Gastrocnemius medialis (tissue), 4 donors: ENCODE results near the gene EYS.

ENCODE experiments used
- POLR2A ChIP-seq, 2 donors: fragments of 450-650 bp; IDR thresholded peaks; one replicate each; pipeline ENCODE4 v1.6.1; 2017; ENCODE audit warnings: antibody characterized with exemption in 2 of 2, mild to moderate bottlenecking in 2 of 2, moderate library complexity in 2 of 2
- TF ChIP-seq, protein P1 (sequence below), 5 experiments: fragments of 450-650 bp in 3 of 5; fragments of 200-600 bp in 2 of 5; sonication (generic) in 2 of 5; IDR thresholded peaks in 4 of 5; conservative IDR thresholded peaks in 1 of 5; 1 replicate in 4 of 5; 2 replicates in 1 of 5; pipeline ENCODE4 v1.5.1; 2016 to 2019; ENCODE audit warnings: antibody characterized with exemption in 5 of 5, mild to moderate bottlenecking in 3 of 5, moderate library complexity in 3 of 5

DNA sequence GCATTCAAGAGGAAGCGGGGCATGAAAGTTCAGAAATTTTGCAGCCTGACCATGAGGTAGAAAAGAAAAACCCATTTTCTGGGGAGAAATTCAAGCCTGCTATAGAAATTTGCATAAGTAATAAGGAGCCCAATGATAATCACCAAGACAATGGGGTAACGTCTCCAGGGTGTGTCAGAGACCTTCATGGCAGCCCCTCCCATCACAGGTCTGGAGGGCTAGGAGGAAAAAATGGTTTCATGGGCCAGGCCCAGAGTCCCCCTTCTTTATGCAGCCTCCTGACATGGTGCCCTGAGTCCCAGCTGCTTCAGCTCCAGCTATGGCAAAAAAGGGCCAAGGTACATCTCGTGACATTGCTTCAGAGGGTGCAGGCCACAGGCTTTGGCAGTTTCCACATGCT lies 618.5 kb downstream of the EYS start:
- TF ChIP-seq, protein P1, sequence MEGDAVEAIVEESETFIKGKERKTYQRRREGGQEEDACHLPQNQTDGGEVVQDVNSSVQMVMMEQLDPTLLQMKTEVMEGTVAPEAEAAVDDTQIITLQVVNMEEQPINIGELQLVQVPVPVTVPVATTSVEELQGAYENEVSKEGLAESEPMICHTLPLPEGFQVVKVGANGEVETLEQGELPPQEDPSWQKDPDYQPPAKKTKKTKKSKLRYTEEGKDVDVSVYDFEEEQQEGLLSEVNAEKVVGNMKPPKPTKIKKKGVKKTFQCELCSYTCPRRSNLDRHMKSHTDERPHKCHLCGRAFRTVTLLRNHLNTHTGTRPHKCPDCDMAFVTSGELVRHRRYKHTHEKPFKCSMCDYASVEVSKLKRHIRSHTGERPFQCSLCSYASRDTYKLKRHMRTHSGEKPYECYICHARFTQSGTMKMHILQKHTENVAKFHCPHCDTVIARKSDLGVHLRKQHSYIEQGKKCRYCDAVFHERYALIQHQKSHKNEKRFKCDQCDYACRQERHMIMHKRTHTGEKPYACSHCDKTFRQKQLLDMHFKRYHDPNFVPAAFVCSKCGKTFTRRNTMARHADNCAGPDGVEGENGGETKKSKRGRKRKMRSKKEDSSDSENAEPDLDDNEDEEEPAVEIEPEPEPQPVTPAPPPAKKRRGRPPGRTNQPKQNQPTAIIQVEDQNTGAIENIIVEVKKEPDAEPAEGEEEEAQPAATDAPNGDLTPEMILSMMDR (IDR thresholded peaks at IDR 0.05 in 4 of 5, conservative IDR thresholded peaks at IDR 0.05 in 1 of 5) = no peak
- no peak for TF ChIP-seq POLR2A (IDR thresholded peaks at IDR 0.05)
